ENCODE data around the gene MCF2L2. TPM values are rescaled to one million over a fixed set of nuclear protein-coding genes. Genes with fewer than 3 reads are reported as not detected.
"Not testable (repeated sequence)": the region's sequence is repeated elsewhere in the genome, so short reads cannot be mapped to it uniquely, and the experiment has no call there.

Gene MCF2L2
- total RNA-seq, 2 experiments from 2014 or later, result 1.9 to 2.2 TPM

DNA sequence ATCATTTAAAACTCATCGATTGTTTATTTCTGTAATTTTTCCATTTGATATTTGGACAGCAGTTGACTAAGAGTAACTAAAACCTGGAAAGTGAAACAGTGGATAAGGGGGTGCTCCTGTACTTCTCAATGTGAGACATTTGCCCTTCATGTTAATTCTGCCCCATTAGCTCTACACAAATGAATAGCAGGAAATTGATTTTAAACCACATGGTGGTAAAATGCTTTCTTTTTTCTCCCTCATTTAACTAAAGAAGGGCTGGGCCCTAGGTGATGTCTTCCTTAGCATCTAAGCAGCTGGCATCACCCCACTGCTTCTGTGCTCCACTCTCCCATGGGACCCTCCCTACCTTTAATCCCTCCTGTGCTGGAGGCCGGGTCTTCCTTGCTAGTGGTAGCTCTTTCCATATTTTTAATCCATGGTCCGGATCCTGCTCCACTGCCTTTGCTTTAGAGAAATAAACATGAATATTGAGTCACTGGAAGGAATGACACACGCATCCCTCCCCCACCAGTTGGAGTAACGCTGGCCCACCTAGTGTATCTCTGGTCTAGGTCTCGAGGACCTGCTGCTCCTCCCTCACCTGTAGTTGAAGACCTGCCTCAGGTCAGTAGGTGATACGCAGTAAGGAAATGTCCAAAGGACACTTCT lies 235.6 kb downstream of the MCF2L2 start:
- Mint-ChIP-seq H3K27me3 (no peaks in the 10 kb centered on the region), H3K27ac (no peak overlapping the region), H3K4me3 (no peak overlapping the region), H3K9me3 (no peaks in the 10 kb centered on the region), H3K36me3 (no peaks in the 10 kb centered on the region), H3K4me1 (peaks cover 6% of the 10 kb centered on the region)
- no peak for DNase-seq

DNA sequence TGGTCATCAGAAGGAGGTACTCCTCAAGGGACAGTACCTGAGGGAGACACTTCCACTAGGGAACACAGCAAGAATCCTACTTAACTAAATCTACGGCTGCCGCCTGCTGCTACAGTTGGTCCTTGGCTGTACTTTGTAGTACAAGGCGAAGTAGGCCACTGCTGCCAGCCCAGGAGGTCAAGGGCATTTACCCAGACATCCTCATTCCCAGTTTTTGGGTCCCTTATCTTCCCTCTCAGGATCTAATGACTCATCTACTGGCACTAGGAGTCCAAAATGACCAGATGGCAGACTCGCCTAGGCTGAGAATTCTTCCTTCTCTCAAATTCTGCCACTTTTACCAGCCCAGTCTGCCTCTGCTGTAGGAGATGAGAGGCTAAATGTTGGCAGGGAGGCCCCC lies 238.8 kb downstream of the MCF2L2 start:
- Mint-ChIP-seq H3K9me3 (no peaks in the 10 kb centered on the region), H3K27me3 (no peaks in the 10 kb centered on the region), H3K27ac (no peak overlapping the region), H3K4me3 (no peak overlapping the region), H3K36me3 (no peaks in the 10 kb centered on the region), H3K4me1 (peaks cover 21% of the 10 kb centered on the region)
- no peak for DNase-seq

DNA sequence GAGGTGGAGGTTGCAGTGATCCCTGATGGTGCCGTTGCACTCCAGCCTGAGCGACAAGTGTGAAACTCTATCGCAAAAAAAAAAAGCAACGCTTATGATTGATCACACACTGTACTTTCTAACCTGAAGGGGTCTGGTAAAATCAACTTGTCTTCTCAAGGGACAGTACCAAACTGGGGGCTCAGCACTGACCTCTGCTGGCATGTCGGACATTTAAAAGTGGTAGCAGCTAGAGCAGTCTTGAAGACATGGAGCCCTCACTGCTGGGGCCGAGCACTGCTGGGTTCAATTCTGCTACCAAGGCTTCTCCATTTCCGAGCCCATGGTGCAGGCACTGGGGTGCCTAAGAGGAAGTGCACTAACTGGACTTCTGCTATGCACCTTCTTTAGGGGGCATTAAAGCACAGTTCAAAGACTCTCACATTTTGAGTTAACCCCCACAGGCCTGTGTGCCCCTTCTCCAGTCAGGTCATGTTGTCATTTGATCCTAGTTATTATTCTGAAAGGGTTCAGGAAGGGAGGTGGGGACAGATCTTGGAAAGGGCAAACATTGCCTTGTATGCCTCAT lies 239.4 kb downstream of the MCF2L2 start:
- Mint-ChIP-seq H3K27ac (no peak overlapping the region), H3K4me3 (no peak overlapping the region), H3K9me3 (no peaks in the 10 kb centered on the region), H3K36me3 (no peaks in the 10 kb centered on the region), H3K4me1 (peaks cover 21% of the 10 kb centered on the region), H3K27me3 (no peaks in the 10 kb centered on the region)
- DNase-seq, result no peak

DNA sequence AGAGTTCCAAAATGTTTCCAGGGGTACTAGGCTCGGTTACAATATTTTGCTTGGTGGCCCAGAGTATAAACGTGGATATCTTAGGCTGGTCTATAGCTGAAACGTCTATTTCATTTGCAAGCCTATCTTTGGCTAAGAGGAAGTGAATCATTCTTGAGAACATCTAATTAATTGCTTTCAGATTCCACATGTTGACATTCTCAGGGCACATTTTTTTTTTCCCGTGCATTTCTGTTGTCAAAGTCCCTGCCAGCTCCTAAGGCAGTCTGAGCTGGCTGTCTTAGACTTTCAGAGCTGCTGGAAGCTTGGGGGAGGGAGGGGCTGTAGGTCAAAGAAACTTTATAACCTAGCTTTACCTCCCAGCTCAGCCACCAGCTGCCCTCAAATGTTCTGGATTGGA lies 242.7 kb downstream of the MCF2L2 start:
- Mint-ChIP-seq H3K9me3 (no peaks in the 10 kb centered on the region), H3K4me3 (no peak overlapping the region), H3K27me3 (no peaks in the 10 kb centered on the region), H3K4me1 (peaks cover 15% of the 10 kb centered on the region), H3K27ac (peak overlapping the region; percentile 69), H3K36me3 (no peaks in the 10 kb centered on the region)
- no peak for DNase-seq

DNA sequence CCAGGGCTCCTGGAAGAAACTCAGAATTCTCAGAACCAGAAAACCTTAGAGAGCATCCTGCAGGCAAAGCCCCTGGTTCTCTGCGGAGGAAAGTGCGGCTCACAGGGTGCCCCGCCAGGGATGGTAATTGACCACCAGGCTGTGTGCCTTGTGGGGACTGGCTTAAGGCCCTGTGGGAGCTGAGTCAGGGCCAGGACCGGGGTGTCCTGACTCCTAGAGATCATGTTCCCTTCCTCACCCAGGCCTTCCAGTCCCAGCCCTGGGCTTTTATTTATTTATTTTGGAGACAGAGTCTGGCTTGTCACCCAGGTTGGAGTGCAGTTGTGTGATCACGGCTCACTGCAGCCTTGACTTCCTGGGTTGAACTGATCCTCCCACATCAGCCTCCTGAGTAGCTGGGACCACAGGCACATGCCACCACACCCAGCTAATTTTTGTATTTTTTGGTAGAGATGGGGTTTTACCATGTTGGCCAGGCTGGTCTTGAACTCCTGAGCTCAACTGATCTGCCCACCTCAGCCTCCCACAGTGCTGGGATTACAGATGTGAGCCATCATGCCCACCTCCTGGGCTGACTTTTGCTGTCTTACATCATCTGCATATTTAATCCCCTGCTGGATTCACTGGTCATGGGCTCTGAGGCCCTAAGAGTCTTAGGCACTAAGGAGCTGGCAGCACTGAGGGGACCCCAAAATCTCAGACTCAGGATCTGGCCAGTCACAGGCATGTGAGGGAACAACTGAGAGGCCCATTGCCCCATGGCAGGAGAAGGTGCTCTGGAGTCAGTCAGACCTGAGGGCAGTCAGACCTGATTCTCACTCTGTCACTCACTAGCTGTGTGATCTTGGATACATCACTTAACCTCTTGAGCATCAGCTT lies 245.4 kb downstream of the MCF2L2 start:
- DNase-seq, result no peak

DNA sequence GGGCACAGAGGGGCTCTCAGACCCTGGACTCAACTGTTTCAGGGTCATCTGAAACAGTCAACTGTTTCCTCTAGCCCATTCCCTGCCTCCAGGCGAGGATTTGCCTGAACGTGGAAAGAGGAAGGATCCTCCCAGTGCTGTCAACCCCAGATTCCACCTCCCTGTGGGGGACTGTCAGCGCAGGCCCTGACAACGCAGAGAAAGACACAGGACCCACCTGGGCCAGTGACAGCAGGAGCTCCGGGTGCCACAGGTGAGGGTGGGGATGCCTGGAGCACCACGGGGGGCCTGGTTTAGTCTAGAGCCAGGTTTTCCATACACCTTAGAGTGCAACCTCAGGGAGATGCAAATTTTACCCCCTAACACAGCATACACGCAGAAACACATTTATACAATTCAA lies 246.3 kb downstream of the MCF2L2 start:
- H3K27ac Mint-ChIP-seq, result no peak overlapping the region
- H3K4me3 Mint-ChIP-seq, result no peak overlapping the region
- H3K27me3 Mint-ChIP-seq, result peaks cover 28% of the 10 kb centered on the region
- H3K4me1 Mint-ChIP-seq, result peaks cover 24% of the 10 kb centered on the region
- DNase-seq, result no peak
- no peaks in the 10 kb centered on the region for H3K9me3 Mint-ChIP-seq
- no peaks in the 10 kb centered on the region for H3K36me3 Mint-ChIP-seq

More for the DNA sequence above, 245.4 kb downstream of the MCF2L2 start:
- Mint-ChIP-seq H3K9me3 (no peaks in the 10 kb centered on the region), H3K27me3 (peaks cover 20% of the 10 kb centered on the region), H3K27ac (no peak overlapping the region), H3K4me3 (no peak overlapping the region), H3K4me1 (peaks cover 24% of the 10 kb centered on the region), H3K36me3 (no peaks in the 10 kb centered on the region)

DNA sequence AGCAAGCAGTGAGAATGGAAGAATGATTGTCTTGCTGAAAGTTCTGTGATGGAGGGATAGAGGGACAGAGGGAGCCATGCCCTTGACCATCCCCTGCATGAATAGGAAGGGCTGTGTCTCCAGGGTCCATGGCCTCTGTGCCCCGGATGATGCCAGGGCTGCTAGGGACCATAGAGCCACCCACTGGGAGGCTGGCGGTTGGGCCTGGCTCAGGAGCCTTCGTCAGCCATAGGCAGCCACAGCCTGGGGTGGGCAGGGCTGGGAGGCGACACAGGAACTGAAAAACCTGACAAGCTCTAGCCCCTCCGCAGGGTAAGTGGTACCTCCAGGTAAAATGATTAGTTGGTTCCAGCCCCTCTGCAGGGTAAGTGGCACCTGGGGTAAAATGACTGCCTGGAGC lies 246.8 kb downstream of the MCF2L2 start:
- H3K9me3 Mint-ChIP-seq, result no peaks in the 10 kb centered on the region
- H3K27ac Mint-ChIP-seq, result no peak overlapping the region
- peaks cover 32% of the 10 kb centered on the region for H3K27me3 Mint-ChIP-seq
- DNase-seq, result no peak
- H3K4me3 Mint-ChIP-seq, result no peak overlapping the region
- peaks cover 20% of the 10 kb centered on the region for H3K4me1 Mint-ChIP-seq
- no peaks in the 10 kb centered on the region for H3K36me3 Mint-ChIP-seq

DNA sequence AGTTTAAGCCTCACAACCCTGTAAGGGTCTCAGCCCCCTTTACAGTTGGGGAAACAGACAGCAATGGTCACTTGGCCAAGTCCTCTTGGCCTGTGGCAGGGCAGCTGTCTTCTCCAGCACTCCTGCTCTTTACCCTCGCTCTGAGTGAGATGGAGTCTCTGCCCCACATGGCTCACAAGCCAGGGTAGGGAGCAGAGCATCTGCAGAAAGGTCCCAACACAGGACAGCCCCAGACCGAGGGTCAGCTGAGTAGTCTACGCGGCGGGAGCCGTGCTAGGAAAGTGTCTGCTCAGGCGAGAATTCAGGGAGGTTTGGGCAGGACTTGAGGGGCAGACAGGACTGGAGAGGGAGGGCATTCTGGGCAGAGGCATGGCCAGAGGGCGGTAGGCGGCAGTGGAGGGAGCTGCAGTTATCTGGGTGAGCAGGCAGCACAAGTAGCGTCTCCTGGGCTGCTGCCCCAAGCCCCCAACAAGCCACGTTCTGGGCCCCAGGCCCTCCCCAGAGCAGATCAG lies 247.6 kb downstream of the MCF2L2 start:
- H3K36me3 Mint-ChIP-seq, result no peaks in the 10 kb centered on the region
- peaks cover 18% of the 10 kb centered on the region for H3K4me1 Mint-ChIP-seq
- no peak for DNase-seq
- H3K27ac Mint-ChIP-seq, result no peak overlapping the region
- H3K27me3 Mint-ChIP-seq, result peaks cover 40% of the 10 kb centered on the region
- H3K4me3 Mint-ChIP-seq, result no peak overlapping the region
- H3K9me3 Mint-ChIP-seq, result no peaks in the 10 kb centered on the region

DNA sequence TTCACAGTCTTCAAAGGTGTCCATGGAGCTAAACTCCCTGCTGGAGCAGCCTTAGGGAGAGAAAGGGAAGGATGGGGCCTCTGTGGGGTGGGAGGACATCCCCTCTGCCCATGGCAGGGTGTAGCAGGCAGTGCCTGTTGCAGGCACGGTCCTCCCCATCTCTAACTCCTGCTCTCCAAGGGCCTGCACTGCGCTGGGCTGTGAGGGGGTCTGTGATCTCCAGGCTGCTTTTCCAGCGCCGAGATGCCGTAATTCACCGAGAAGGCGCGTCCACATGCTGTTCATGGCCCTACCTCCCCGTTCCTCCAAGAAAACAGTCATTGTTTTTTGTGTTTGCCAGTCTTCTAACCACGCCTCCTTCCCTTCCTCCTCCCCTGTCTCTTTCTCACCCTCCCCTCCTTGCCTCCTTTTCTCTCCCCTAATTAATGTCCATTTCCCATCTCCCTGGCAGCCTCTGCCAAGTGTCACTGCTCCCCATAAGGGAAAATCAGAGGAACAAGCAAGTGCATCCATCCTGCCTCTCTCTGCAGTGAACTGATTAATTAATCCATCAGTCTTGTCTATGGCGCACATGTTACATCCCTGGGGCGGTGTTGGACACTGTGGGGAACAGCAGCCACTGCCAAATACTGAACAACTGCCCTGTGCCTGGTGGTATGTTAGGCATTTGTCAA lies 248.2 kb downstream of the MCF2L2 start:
- H3K4me3 Mint-ChIP-seq, result no peak overlapping the region

DNA sequence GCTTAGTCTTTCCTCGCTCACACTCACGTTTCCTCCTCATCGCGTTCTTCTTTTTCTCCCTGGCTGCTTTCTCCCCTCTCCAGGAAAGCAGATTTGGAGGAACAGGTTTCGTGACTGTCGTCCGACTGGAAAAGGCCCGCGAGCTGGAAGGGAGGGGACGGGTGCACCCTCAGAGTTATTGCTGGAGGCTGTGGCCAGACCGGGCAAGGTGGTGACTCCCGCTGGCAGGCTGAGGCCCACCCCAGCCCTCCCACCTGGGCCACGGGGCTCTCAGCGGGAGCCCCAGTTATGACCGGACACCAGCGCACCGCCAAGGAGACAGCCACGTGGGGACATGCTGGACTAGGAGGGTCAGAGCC lies 248.9 kb downstream of the MCF2L2 start:
- Mint-ChIP-seq H3K4me3 (peak overlapping the region; percentile 68), H3K27me3 (peaks cover 52% of the 10 kb centered on the region)
- H3K27ac Mint-ChIP-seq, H3K36me3 Mint-ChIP-seq, DNase-seq, H3K4me1 Mint-ChIP-seq, H3K9me3 Mint-ChIP-seq: not testable (repeated sequence)

More for the DNA sequence above, 248.2 kb downstream of the MCF2L2 start:
- no peak for DNase-seq
- H3K36me3 Mint-ChIP-seq, result no peaks in the 10 kb centered on the region
- no peaks in the 10 kb centered on the region for H3K9me3 Mint-ChIP-seq
- peaks cover 46% of the 10 kb centered on the region for H3K27me3 Mint-ChIP-seq
- H3K4me1 Mint-ChIP-seq, result peaks cover 12% of the 10 kb centered on the region
- H3K27ac Mint-ChIP-seq, result no peak overlapping the region

DNA sequence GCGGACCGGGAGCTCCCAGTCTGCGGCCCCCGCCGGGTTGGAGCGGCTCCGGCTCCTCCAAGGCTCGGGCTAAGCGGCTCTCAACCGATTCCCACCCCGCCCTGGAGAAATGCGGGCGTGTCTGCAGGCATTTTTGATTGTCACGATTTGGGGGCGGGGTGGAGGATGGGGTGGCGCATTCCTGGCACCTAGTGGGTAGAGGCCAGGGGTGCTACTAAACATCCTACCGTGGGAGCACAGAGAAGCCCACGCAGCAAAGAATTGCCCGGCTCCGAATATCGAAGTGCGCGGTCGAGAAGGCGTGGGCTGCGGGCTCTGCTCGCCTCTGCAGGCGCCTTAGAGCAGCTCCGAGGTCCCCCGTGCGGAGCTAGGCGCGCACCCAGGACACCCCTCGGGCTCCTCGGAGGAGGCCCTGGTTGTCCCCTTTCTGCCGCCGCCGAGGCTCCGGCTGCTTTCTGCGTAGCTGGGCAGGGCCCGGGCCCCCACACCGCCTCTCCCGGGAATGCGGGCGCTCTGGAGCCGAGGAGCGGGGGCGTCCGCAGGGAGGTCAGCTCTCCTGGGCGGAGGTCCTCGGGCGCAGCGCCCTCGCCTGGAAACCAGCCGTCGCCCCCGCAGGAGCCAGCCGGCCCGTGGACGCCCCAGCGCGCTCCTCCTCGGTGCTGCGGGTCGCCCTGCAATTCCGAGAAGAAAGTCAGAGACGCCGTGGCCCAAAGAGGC lies 249.4 kb downstream of the MCF2L2 start:
- Mint-ChIP-seq H3K4me1 (peaks cover 9% of the 10 kb centered on the region), H3K9me3 (no peaks in the 10 kb centered on the region), H3K4me3 (peak overlapping the region; percentile 75), H3K27me3 (peaks cover 52% of the 10 kb centered on the region), H3K36me3 (no peaks in the 10 kb centered on the region), H3K27ac (no peak overlapping the region)
- peak; percentile 58 for DNase-seq

DNA sequence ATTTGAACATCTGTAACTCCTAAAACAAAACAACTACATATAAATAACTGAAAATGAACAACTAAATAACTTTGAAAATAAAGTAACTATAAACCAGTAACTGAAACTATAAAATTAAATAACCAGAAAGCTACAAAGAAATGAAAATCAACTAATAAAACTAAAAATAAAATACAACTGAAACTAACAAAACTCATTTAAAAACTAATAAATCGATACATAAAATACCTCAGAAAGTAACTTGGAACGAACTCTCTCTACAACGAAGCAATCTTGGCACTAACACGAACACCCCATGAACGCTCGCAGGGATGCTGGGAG lies 249.9 kb downstream of the MCF2L2 start:
- peaks cover 9% of the 10 kb centered on the region for H3K4me1 Mint-ChIP-seq
- H3K27me3 Mint-ChIP-seq, result peaks cover 55% of the 10 kb centered on the region
- peak overlapping the region; percentile 75 for H3K4me3 Mint-ChIP-seq
- DNase-seq, result no peak
- no peaks in the 10 kb centered on the region for H3K9me3 Mint-ChIP-seq
- no peaks in the 10 kb centered on the region for H3K36me3 Mint-ChIP-seq
- no peak overlapping the region for H3K27ac Mint-ChIP-seq

DNA sequence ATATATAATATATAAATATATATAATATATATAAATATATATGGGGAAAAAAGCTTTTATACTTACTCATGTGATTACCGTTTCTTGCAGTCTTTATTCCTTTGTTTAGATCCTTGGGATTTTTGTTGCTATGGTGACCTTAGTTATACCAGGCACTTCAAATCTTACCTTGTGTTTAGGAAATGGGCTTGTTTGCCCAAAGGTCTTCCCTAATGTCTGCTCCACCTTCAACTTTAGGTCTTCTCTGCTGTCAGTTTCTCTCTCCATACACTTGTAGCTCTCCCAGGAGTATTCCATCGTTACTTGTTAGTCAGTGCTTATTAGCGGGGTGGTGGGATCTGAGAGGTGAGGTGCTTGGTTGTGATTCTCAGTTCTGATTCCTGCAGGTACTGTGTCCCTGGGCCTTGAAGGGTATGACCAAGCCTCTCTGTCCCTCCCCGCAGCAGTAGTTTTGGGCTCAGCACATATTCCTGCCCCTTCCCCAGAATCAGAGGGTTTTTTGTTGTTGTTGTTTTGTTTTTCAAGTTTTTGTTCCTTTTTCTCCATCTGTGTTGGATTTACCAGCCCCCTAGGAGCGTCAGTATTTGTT lies 256.3 kb downstream of the MCF2L2 start:
- H3K9me3 Mint-ChIP-seq, result no peaks in the 10 kb centered on the region
- H3K36me3 Mint-ChIP-seq, result no peaks in the 10 kb centered on the region
- no peak for DNase-seq
- H3K4me1 Mint-ChIP-seq, result no peaks in the 10 kb centered on the region
- H3K27ac Mint-ChIP-seq, result no peak overlapping the region
- no peak overlapping the region for H3K4me3 Mint-ChIP-seq
- H3K27me3 Mint-ChIP-seq, result peaks cover 40% of the 10 kb centered on the region

DNA sequence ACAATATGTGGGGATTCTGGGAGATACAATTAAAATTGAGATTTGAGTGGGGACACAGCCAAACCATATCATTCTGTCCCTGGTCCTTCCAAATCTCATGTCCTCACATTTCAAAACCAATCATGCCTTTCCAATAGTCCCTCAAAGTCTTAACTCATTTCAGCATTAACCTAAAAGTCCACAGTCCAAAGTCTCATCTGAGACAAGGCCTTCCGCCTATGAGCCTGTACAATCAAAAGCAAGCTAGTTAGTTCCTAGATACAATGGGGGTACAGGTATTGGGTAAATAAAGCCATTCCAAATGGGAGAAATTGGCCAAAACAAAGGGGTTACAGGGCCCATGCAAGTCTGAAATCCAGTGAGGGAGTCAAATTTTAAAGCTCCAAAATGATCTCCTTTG lies 260.4 kb downstream of the MCF2L2 start:
- not testable (repeated sequence) for H3K9me3 Mint-ChIP-seq, H3K27ac Mint-ChIP-seq, H3K27me3 Mint-ChIP-seq, DNase-seq, H3K36me3 Mint-ChIP-seq, H3K4me1 Mint-ChIP-seq, H3K4me3 Mint-ChIP-seq

Measured in activated naive CD8-positive, alpha-beta T cell treated with anti-CD3 and anti-CD28 coated beads for 36 hours (primary cell).